Astrocyte (in vitro differentiated cells and primary cell): ENCODE results near the gene PCAT6.

Source experiments
- EZH2 ChIP-seq: IDR thresholded peaks from 2 replicates; pipeline ENCODE4 v1.6.1; 2012; ENCODE audit warnings: mild to moderate bottlenecking, low read length, inconsistent platforms; ENCODE audit not compliant: insufficient read depth
- TF ChIP-seq, protein P1 (sequence below): IDR thresholded peaks from 2 replicates; pipeline ENCODE4 v1.5.1; 2011; ENCODE audit warnings: low read depth, mild to moderate bottlenecking, inconsistent platforms, low read length, moderate library complexity; ENCODE audit not compliant: insufficient read depth

GRCh38 chr1:202800742-202801141 lies 10.0 kb upstream of the PCAT6 start:
- TF ChIP-seq, protein P1, sequence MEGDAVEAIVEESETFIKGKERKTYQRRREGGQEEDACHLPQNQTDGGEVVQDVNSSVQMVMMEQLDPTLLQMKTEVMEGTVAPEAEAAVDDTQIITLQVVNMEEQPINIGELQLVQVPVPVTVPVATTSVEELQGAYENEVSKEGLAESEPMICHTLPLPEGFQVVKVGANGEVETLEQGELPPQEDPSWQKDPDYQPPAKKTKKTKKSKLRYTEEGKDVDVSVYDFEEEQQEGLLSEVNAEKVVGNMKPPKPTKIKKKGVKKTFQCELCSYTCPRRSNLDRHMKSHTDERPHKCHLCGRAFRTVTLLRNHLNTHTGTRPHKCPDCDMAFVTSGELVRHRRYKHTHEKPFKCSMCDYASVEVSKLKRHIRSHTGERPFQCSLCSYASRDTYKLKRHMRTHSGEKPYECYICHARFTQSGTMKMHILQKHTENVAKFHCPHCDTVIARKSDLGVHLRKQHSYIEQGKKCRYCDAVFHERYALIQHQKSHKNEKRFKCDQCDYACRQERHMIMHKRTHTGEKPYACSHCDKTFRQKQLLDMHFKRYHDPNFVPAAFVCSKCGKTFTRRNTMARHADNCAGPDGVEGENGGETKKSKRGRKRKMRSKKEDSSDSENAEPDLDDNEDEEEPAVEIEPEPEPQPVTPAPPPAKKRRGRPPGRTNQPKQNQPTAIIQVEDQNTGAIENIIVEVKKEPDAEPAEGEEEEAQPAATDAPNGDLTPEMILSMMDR: no peak
- no peak for TF ChIP-seq EZH2
